Thyroid gland (tissue), 4 donors: ENCODE results near the gene SRBD1.

Source experiments
- POLR2A ChIP-seq, 2 donors: fragments of 450-650 bp; IDR thresholded peaks; one replicate each; pipeline ENCODE4 v1.6.1; 2017; ENCODE audit warnings: antibody characterized with exemption in 2 of 2, mild to moderate bottlenecking in 2 of 2, moderate library complexity in 1 of 2
- TF ChIP-seq, protein P1 (sequence below), 6 experiments: fragments of 200-600 bp in 3 of 6; fragments of 450-650 bp in 3 of 6; sonication (generic) in 3 of 6; IDR thresholded peaks; one replicate each; pipeline ENCODE4 v1.5.1; 2016 to 2019; ENCODE audit warnings: antibody characterized with exemption in 6 of 6, mild to moderate bottlenecking in 2 of 6, inconsistent platforms in 1 of 6, moderate library complexity in 1 of 6

- TF ChIP-seq, protein P1, sequence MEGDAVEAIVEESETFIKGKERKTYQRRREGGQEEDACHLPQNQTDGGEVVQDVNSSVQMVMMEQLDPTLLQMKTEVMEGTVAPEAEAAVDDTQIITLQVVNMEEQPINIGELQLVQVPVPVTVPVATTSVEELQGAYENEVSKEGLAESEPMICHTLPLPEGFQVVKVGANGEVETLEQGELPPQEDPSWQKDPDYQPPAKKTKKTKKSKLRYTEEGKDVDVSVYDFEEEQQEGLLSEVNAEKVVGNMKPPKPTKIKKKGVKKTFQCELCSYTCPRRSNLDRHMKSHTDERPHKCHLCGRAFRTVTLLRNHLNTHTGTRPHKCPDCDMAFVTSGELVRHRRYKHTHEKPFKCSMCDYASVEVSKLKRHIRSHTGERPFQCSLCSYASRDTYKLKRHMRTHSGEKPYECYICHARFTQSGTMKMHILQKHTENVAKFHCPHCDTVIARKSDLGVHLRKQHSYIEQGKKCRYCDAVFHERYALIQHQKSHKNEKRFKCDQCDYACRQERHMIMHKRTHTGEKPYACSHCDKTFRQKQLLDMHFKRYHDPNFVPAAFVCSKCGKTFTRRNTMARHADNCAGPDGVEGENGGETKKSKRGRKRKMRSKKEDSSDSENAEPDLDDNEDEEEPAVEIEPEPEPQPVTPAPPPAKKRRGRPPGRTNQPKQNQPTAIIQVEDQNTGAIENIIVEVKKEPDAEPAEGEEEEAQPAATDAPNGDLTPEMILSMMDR (IDR thresholded peaks at IDR 0.05): no peak
- TF ChIP-seq POLR2A (IDR thresholded peaks at IDR 0.05): no peak
Observed at GRCh38 chr2:45567288-45567963, 43.6 kb downstream of the SRBD1 start.
